BE2C (cell line): ENCODE results near the gene SERPINA5.
"Not testable (repeated sequence)": the region's sequence is repeated elsewhere in the genome, so short reads cannot be mapped to it uniquely, and the experiment has no call there.

ENCODE experiments used
- DNase-seq: peaks from one replicate; pipeline ENCODE4 v3.0.0-alpha.2; 2020
- H3K27me3 ChIP-seq: fragments of 250-450 bp; sonication (Bioruptor Pico); 2 replicates; pipeline ENCODE4 v1.5.1; 2020; ENCODE audit warnings: mild to moderate bottlenecking
- H3K36me3 ChIP-seq: fragments of 250-450 bp; sonication (Bioruptor Pico); 2 replicates; pipeline ENCODE4 v1.5.1; 2020; ENCODE audit warnings: mild to moderate bottlenecking
- H3K4me1 ChIP-seq: fragments of 250-450 bp; sonication (Bioruptor Pico); 2 replicates; pipeline ENCODE4 v1.5.1; 2020
- H3K4me3 ChIP-seq: 2 replicates; pipeline ENCODE4 v1.5.1; 2011; ENCODE audit warnings: low read depth, low read length
- H3K9me3 ChIP-seq: fragments of 250-450 bp; sonication (Bioruptor Pico); 2 replicates; pipeline ENCODE4 v1.5.1; 2020
- CTCF ChIP-seq: IDR thresholded peaks from 2 replicates; pipeline ENCODE4 v1.5.1; 2012; ENCODE audit warnings: mild to moderate bottlenecking, low read depth, low read length

SERPINA5 gene

GRCh38 chr14:94631536-94632304 is 50.5 kb downstream of the SERPINA5 start:
- Histone ChIP-seq H3K27me3 (no peaks in the 10 kb centered on the region), H3K9me3 (no peaks in the 10 kb centered on the region), H3K4me3 (no peak overlapping the region), H3K36me3 (no peaks in the 10 kb centered on the region), H3K4me1 (no peaks in the 10 kb centered on the region)
- no peak for TF ChIP-seq CTCF
- no peak for DNase-seq

- Histone ChIP-seq H3K27me3 (no peaks in the 10 kb centered on the region), H3K4me3 (no peak overlapping the region), H3K4me1 (no peaks in the 10 kb centered on the region), H3K36me3 (no peaks in the 10 kb centered on the region), H3K9me3 (no peaks in the 10 kb centered on the region)
- DNase-seq, result no peak
- no peak for TF ChIP-seq CTCF
Measured at GRCh38 chr14:94632305-94632590, 51.0 kb downstream of the SERPINA5 start.

- H3K36me3 ChIP-seq, result no peaks in the 10 kb centered on the region
- DNase-seq, result no peak
- TF ChIP-seq CTCF, result no peak
- H3K4me1 ChIP-seq, result no peaks in the 10 kb centered on the region
- no peaks in the 10 kb centered on the region for H3K27me3 ChIP-seq
- H3K4me3 ChIP-seq, result no peak overlapping the region
- H3K9me3 ChIP-seq, result no peaks in the 10 kb centered on the region
Measured at GRCh38 chr14:94633121-94633520, 51.9 kb downstream of the SERPINA5 start.

GRCh38 chr14:94635154-94635553 is 53.9 kb downstream of the SERPINA5 start:
- no peak for DNase-seq
- Histone ChIP-seq H3K4me3 (no peak overlapping the region), H3K36me3 (no peaks in the 10 kb centered on the region), H3K9me3 (no peaks in the 10 kb centered on the region), H3K27me3 (no peaks in the 10 kb centered on the region), H3K4me1 (no peaks in the 10 kb centered on the region)
- no peak for TF ChIP-seq CTCF

- DNase-seq, result no peak
- H3K4me1 ChIP-seq, result no peaks in the 10 kb centered on the region
- H3K36me3 ChIP-seq, result no peaks in the 10 kb centered on the region
- no peak overlapping the region for H3K4me3 ChIP-seq
- no peak for TF ChIP-seq CTCF
- H3K9me3 ChIP-seq, result no peaks in the 10 kb centered on the region
- H3K27me3 ChIP-seq, result no peaks in the 10 kb centered on the region
Measured at GRCh38 chr14:94636744-94637412, 55.7 kb downstream of the SERPINA5 start.

- not testable (repeated sequence) for H3K36me3 ChIP-seq, H3K4me1 ChIP-seq, H3K9me3 ChIP-seq, H3K4me3 ChIP-seq, DNase-seq, H3K27me3 ChIP-seq
Measured at GRCh38 chr14:94637814-94638213, 56.6 kb downstream of the SERPINA5 start.
